SU-DHL-6 (cell line): ENCODE results near the gene PRDM11.

Experiments used
- H2AFZ ChIP-seq: fragments of 200-600 bp; sonication (generic); 2 replicates; pipeline ENCODE4 v1.6.1; 2014; ENCODE audit warnings: low read depth, mild to moderate bottlenecking, moderate library complexity, mixed read lengths, antibody characterized with exemption, low read length; ENCODE audit not compliant: severe bottlenecking
- H3F3A ChIP-seq: fragments of 200-600 bp; shearing (Covaris generic); 2 replicates; pipeline ENCODE4 v1.6.0; 2016; ENCODE audit warnings: antibody characterized with exemption, mild to moderate bottlenecking; ENCODE audit not compliant: insufficient read depth
- H3K27ac ChIP-seq: fragments of 200-600 bp; sonication (generic); 2 replicates; pipeline ENCODE4 v1.5.1; 2016; ENCODE audit warnings: low read depth, mild to moderate bottlenecking, low read length, moderate library complexity, mixed read lengths
- H3K27me3 ChIP-seq: fragments of 200-600 bp; sonication (generic), shearing (Covaris generic); 2 replicates; pipeline ENCODE4 v1.6.0; 2014; ENCODE audit warnings: mild to moderate bottlenecking, low read length
- H3K36me3 ChIP-seq: fragments of 200-600 bp; sonication (generic); 2 replicates; pipeline ENCODE4 v1.6.1; 2014; ENCODE audit warnings: mild to moderate bottlenecking, low read length, mixed read lengths
- H3K4me2 ChIP-seq: fragments of 300-600, 200-600 bp; shearing (Covaris generic), sonication (generic); 2 replicates; pipeline ENCODE4 v1.6.0; 2014; ENCODE audit warnings: low read length, low read depth, mild to moderate bottlenecking; ENCODE audit not compliant: poor library complexity, severe bottlenecking
- H3K4me3 ChIP-seq: fragments of 200-600 bp; sonication (generic); 2 replicates; pipeline ENCODE4 v1.5.1; 2014; ENCODE audit warnings: antibody characterized with exemption, low read length, mild to moderate bottlenecking, mixed read lengths; ENCODE audit not compliant: insufficient read depth, poor library complexity, severe bottlenecking
- H3K79me2 ChIP-seq: fragments of 200-600 bp; sonication (generic); 2 replicates; pipeline ENCODE4 v1.6.1; 2014; ENCODE audit warnings: mild to moderate bottlenecking, low read length, moderate library complexity; ENCODE audit not compliant: insufficient read depth
- H3K9ac ChIP-seq: fragments of 200-600 bp; sonication (generic); 2 replicates; pipeline ENCODE4 v1.7.0; 2014; ENCODE audit warnings: mild to moderate bottlenecking, low read length
- H3K9me2 ChIP-seq: fragments of 200-600 bp; sonication (generic); replicated peaks from 2 replicates; pipeline ENCODE4 v1.6.1; 2014; ENCODE audit warnings: low read length; ENCODE audit not compliant: insufficient read depth
- H3K9me3 ChIP-seq: fragments of 200-600 bp; sonication (generic); 2 replicates; pipeline ENCODE4 v1.6.1; 2014; ENCODE audit warnings: low read length, mixed read lengths; ENCODE audit not compliant: insufficient read depth
- H4K20me1 ChIP-seq: fragments of 200-600 bp; sonication (generic); 2 replicates; pipeline ENCODE4 v1.6.1; 2014; ENCODE audit warnings: low read depth, mild to moderate bottlenecking, antibody characterized with exemption, low read length, moderate library complexity, mixed read lengths
- CTCF ChIP-seq: fragments of 200-600 bp; sonication (generic); IDR thresholded peaks from one replicate; pipeline ENCODE4 v1.5.1; 2017; ENCODE audit warnings: antibody characterized with exemption, mild to moderate bottlenecking, low read length, moderate library complexity; ENCODE audit not compliant: insufficient read depth, poor library complexity, severe bottlenecking
- EZH2phosphoT487 ChIP-seq: fragments of 200-600 bp; sonication (generic), shearing (Covaris generic); conservative IDR thresholded peaks from 2 replicates; pipeline ENCODE4 v1.6.1; 2018; ENCODE audit warnings: mild to moderate bottlenecking, antibody characterized with exemption, low read length, moderate library complexity, mixed read lengths

PRDM11 gene

GRCh38 chr11:45144126-45145082 lies 2.0 kb upstream of the PRDM11 start:
- Histone ChIP-seq H3K4me2 (no peak overlapping the region), H3K79me2 (no peaks in the 10 kb centered on the region), H3K9ac (no peak overlapping the region), H3K9me2 (no peaks in the 10 kb centered on the region), H3K27ac (no peak overlapping the region), H2AFZ (no peak overlapping the region), H3K27me3 (no peaks in the 10 kb centered on the region), H3K4me3 (no peak overlapping the region), H3K9me3 (no peaks in the 10 kb centered on the region), H3F3A (no peaks in the 10 kb centered on the region), H4K20me1 (no peaks in the 10 kb centered on the region), H3K36me3 (no peaks in the 10 kb centered on the region)
- TF ChIP-seq EZH2phosphoT487 (no peak), CTCF (no peak)

- Histone ChIP-seq H3F3A (no peaks in the 10 kb centered on the region), H3K9me3 (no peaks in the 10 kb centered on the region), H3K9ac (no peak overlapping the region), H3K36me3 (no peaks in the 10 kb centered on the region), H3K27me3 (no peaks in the 10 kb centered on the region), H3K9me2 (no peaks in the 10 kb centered on the region), H2AFZ (no peak overlapping the region), H3K4me2 (no peak overlapping the region), H3K4me3 (no peak overlapping the region), H4K20me1 (no peaks in the 10 kb centered on the region), H3K27ac (no peak overlapping the region), H3K79me2 (no peaks in the 10 kb centered on the region)
- no peak for TF ChIP-seq CTCF
- TF ChIP-seq EZH2phosphoT487 = no peak
Measured at GRCh38 chr11:45145083-45145378, 1.4 kb upstream of the PRDM11 start.

GRCh38 chr11:45145379-45146071 lies 914 bp upstream of the PRDM11 start:
- H3K4me2 ChIP-seq = peak overlapping the region; percentile 98
- H3K27ac ChIP-seq = no peak overlapping the region
- H4K20me1 ChIP-seq = no peaks in the 10 kb centered on the region
- H3K36me3 ChIP-seq = no peaks in the 10 kb centered on the region
- no peaks in the 10 kb centered on the region for H3K79me2 ChIP-seq
- TF ChIP-seq EZH2phosphoT487 = no peak
- no peak for TF ChIP-seq CTCF
- H3K27me3 ChIP-seq = no peaks in the 10 kb centered on the region
- no peak overlapping the region for H3K9ac ChIP-seq
- H2AFZ ChIP-seq = peak overlapping the region; percentile 100
- no peaks in the 10 kb centered on the region for H3K9me3 ChIP-seq
- no peaks in the 10 kb centered on the region for H3K9me2 ChIP-seq
- H3K4me3 ChIP-seq = no peak overlapping the region
- no peaks in the 10 kb centered on the region for H3F3A ChIP-seq
